Ascending aorta (tissue), 2 donors: Measurements from ENCODE around the gene EGR1. TPM values are rescaled to one million over a fixed set of nuclear protein-coding genes. Genes with fewer than 3 reads are reported as not detected.

Source experiments
- DNase-seq, 2 donors: peaks; one replicate each; pipeline ENCODE4 v3.0.0-alpha.2; 2019; ENCODE audit warnings: low spot score in 2 of 2
- H3K27ac ChIP-seq, 2 donors: fragments of 200-600 bp; sonication (generic); one replicate each; pipeline ENCODE4 v1.5.1; 2016 to 2017; ENCODE audit warnings: mild to moderate bottlenecking in 1 of 2
- H3K27me3 ChIP-seq: fragments of 200-600 bp; sonication (generic); one replicate; pipeline ENCODE4 v1.5.1; 2017
- H3K36me3 ChIP-seq, 2 donors: fragments of 200-600 bp; sonication (generic); one replicate each; pipeline ENCODE4 v1.5.1; 2016
- H3K4me1 ChIP-seq, 2 donors: fragments of 200-600 bp; sonication (generic); one replicate each; pipeline ENCODE4 v1.5.1; 2016 to 2017; ENCODE audit warnings: mild to moderate bottlenecking in 1 of 2
- H3K4me3 ChIP-seq, 2 donors: fragments of 200-600 bp; sonication (generic); one replicate each; pipeline ENCODE4 v1.5.1; 2016 to 2017; ENCODE audit warnings: mild to moderate bottlenecking in 1 of 2
- H3K9me3 ChIP-seq, 2 donors: fragments of 200-600 bp; sonication (generic); one replicate each; pipeline ENCODE4 v1.5.1; 2016
- CTCF ChIP-seq, 3 experiments: fragments of 200-600 bp in 2 of 3; fragments of 450-650 bp in 1 of 3; sonication (generic) in 2 of 3; IDR thresholded peaks; one replicate each; pipeline ENCODE4 v1.5.1; 2016 to 2019; ENCODE audit warnings: antibody characterized with exemption in 3 of 3, mild to moderate bottlenecking in 1 of 3, moderate library complexity in 1 of 3
- intact Hi-C: fragments of 100-400 bp; cut with DNase I; formaldehyde crosslinking; loops from one replicate; pipeline ENCODE4 v1.15.1; 2023
- total RNA-seq: library from RNA; depleted of rRNA; stranded (reverse); fragments of >200 nt; gene quantifications from one replicate; pipeline ENCODE4 v1.1.0, GENCODE V29; 2016

Gene EGR1
- total RNA-seq, 1 donor from 2014 or later: 419 TPM

DNA sequence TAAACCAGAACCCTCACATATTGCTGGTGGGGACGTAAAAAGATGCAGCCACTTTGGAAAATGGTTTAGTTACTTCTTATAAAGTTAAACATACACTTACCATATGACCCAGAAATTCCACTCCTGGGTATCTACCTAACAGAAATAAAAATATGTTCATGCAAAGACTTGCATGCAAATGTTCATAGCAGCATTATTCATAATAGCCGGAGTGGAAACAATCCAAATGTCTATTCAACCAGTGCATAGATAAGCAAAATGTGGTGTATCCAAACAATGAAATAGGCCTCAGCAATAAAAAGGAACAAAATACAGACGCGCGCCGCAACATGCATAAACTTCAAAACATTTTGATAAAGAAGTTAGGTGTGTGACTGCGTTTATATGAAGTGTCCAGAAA lies 11.6 kb downstream of the EGR1 start:
- no peaks in the 10 kb centered on the region for H3K9me3 ChIP-seq
- DNase-seq: no peak
- H3K27ac ChIP-seq: no peak overlapping the region
- H3K27me3 ChIP-seq: no peaks in the 10 kb centered on the region
- TF ChIP-seq CTCF (IDR thresholded peaks at IDR 0.05): no peak
- no peaks in the 10 kb centered on the region for H3K36me3 ChIP-seq
- no peaks in the 10 kb centered on the region for H3K4me1 ChIP-seq
- intact Hi-C loops: no loop called here
- H3K4me3 ChIP-seq: no peak overlapping the region

- H3K9me3 ChIP-seq: no peaks in the 10 kb centered on the region
- H3K4me3 ChIP-seq: no peak overlapping the region
- no peaks in the 10 kb centered on the region for H3K4me1 ChIP-seq
- H3K27ac ChIP-seq: no peak overlapping the region
- DNase-seq: no peak
- TF ChIP-seq CTCF (IDR thresholded peaks at IDR 0.05): no peak
- no peaks in the 10 kb centered on the region for H3K27me3 ChIP-seq
- no peaks in the 10 kb centered on the region for H3K36me3 ChIP-seq
- intact Hi-C loops: no loop called here
These were observed 17.4 kb downstream of the EGR1 start for GRCh38 chr5:138482638-138483037.

DNA sequence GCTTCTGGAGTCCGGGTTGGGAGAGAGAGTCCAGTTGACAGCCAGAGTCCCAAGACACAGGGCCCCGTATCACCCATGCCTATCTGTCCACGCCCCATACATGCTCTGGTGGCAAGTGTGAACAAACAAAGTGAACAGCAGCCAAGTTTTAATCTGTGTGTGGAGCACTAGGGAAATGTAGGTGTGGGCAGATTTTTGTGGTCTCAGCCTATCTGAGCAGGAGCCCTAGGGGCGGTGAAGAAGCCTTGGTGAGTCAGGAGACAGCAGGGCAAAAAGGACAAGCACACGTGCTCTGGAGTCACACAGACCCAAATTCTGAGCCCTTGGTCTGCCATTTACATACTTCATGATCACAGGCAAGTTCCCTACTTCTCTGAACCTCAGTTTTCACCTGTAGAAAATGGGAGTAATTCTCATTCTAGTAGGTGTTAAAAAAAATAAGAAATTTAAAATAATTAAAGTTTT lies 23.2 kb downstream of the EGR1 start:
- H3K36me3 ChIP-seq: no peaks in the 10 kb centered on the region
- no peak for TF ChIP-seq CTCF (IDR thresholded peaks at IDR 0.05)
- no peak overlapping the region for H3K4me3 ChIP-seq
- H3K27ac ChIP-seq: no peak overlapping the region
- intact Hi-C loops: no loop called here
- no peaks in the 10 kb centered on the region for H3K9me3 ChIP-seq
- DNase-seq: no peak
- peaks cover 9 to 31% of the 10 kb centered on the region in 2 donors for H3K4me1 ChIP-seq
- H3K27me3 ChIP-seq: no peaks in the 10 kb centered on the region

- no peaks in the 10 kb centered on the region for H3K9me3 ChIP-seq
- intact Hi-C loops: loop anchor here (5.0 kb wide), 1 partner anchor 53 kb away; the partner anchor contains the start of gene ETF1
- no peak overlapping the region for H3K27ac ChIP-seq
- H3K4me3 ChIP-seq: no peak overlapping the region
- H3K27me3 ChIP-seq: no peaks in the 10 kb centered on the region
- no peaks in the 10 kb centered on the region for H3K36me3 ChIP-seq
- peaks cover 9 to 31% of the 10 kb centered on the region in 2 donors for H3K4me1 ChIP-seq
- TF ChIP-seq CTCF (IDR thresholded peaks at IDR 0.05): no peak
- DNase-seq: no peak
These were observed 24.4 kb downstream of the EGR1 start for GRCh38 chr5:138489683-138490061.

DNA sequence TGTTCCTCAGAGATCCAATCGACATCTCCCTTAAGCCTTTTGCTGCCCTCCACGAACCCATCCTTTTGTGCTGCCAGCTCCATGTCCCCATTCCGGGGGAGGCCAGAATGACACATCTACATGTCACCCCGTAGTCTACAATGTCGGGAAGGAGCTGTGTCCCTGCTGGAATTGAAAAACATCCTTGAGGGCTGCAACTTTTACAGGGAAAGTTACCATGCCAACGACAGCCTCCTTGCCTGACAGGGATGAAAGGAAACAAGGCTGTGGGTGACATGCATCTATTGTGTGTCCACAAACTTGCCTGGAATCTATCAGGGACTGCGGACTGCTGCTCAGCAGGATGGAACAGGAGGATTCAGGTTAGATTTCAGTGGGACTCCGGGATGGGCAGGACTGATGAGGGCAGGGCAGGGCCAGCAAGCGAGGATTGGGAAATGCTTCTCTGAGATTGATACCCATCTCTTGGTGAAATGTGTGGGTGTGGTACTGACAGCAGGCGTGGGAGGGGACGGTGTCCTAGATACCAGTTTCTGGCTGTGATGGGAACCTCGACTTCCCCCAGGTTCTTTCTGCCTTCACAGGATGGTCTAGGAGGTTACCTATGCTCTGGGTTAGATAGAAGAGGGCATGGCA lies 25.5 kb downstream of the EGR1 start:
- H3K9me3 ChIP-seq: no peaks in the 10 kb centered on the region
- no peaks in the 10 kb centered on the region for H3K36me3 ChIP-seq
- intact Hi-C loops: loop anchor here (5.0 kb wide), 1 partner anchor 52 kb away; the partner anchor contains the start of gene ETF1
- H3K27me3 ChIP-seq: no peaks in the 10 kb centered on the region
- peaks cover 9 to 31% of the 10 kb centered on the region in 2 donors for H3K4me1 ChIP-seq
- DNase-seq: no peak
- no peak for TF ChIP-seq CTCF (IDR thresholded peaks at IDR 0.05)
- H3K27ac ChIP-seq: no peak overlapping the region
- peak overlapping the region in 1 of 2 donors; percentile 68 for H3K4me3 ChIP-seq
